Stimulated activated CD4-positive, alpha-beta T cell treated with anti-CD3 and anti-CD28 coated beads, Interleukin-12 subunit alpha, Interleukin-12 subunit beta, amount 100 ng/mL, for 48 hours (primary cell): ENCODE results near the gene RABGAP1L.
"Not testable (repeated sequence)": the region's sequence is repeated elsewhere in the genome, so short reads cannot be mapped to it uniquely, and the experiment has no call there.

Source experiments
- DNase-seq, 3 donors: peaks; one replicate each; pipeline ENCODE4 v3.0.0-alpha.2; 2020; ENCODE audit warnings: low read depth in 2 of 3, low spot score in 1 of 3

RABGAP1L gene

DNA sequence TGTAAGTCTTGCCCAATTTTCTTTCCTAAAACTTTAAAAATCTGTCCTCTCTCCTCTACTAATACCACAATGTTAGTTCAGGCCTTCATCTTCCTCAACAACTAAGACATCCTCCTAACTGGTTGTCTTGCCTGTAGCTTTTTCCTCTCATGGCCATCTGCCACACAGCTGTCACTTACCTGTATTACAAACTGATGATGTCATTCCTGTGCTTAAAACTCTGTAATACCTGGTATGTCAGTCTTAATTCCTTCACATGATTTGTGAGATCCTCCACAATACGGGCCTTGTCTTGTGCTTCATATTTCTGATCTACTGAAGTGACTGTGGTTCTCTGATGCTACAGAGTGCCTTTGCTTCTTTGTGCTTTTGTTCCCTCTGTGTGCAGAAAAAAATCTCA is 854.1 kb downstream of the RABGAP1L start:
- no peak for DNase-seq

DNA sequence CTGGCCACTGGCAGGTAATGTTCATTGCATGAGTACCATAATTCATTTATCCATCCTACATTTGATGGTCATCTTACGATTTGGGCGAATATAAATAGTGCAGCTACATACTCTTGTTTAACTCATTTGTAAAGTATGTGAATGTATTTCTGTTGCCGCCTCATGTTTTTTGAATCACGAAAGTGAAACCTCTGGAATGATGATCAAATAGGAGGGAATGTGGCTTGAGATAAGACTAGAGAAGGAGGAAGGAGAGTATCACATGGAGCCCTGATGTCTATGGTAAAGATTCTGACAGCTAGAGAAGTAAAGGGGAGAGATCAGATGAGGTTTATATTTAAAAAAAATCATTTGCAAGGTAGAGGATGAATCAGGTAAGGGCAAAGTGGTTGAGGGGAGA is 855.9 kb downstream of the RABGAP1L start:
- no peak for DNase-seq

DNA sequence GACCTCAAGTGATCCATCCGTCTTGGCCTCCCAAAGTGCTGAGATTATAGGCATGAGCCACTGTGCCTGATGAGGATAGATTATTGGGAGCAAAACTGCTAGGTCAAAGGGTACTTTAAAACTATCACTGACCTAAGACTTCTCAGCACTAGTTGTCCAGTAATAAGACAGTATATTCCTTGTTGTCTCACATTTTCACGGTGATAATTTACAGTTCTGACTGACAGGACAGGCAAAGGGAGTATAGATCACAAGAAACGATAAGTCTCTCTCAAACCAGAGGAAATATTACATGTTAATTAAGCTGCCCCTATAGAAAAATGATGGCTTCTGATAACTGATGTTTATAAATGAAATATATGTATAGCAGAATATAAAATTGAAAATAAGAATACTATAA is 860.2 kb downstream of the RABGAP1L start:
- DNase-seq: no peak

DNA sequence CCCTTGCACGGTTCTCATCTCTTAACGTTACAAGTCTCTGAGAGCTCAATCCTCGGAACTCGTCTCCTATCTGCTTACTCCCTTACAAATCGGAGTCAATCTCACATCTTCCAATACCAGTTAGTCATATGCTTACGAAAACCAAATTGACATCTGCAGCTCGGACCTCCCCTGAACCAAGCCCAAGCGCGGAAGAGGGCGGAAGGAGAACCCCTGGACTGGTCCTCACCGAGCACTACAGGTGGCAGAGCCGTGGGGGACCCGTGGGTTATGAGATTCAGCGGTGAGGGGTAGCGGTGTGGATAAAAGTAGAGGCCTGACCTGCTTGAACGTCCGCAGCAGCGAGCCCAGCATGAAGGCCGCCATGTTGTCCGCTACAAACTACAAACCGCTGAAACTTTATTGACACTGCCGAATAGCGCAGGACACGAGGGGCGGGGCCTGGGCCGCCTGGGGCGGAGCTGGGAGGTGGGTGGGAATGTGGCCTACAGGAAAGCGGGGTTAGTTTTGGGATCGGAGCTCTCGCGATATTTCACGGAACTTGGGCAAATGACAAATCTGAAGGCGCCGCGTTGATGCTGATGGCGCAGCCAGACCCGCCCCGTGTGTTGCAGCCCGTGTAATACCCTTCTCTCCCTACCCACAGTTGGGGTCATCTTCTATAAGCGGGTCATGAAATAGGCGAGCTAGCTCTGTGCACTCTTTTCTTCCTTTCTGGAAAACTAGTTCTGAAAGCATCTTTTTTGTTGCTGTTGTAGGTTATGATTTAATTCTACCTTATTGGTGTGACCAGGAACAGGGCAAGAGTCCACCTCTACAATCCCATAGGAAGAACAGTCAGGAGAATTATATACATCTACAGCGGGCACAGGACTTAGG is 864.0 kb downstream of the RABGAP1L start, which contains the start of gene MRPS14:
MRPS14 (minus strand) TSS at position 383 of the 879 bp plus-strand sequence; CDS start at position 366, 17 bp downstream.
- peak; percentile 97 to 99 (median 97) for DNase-seq

DNA sequence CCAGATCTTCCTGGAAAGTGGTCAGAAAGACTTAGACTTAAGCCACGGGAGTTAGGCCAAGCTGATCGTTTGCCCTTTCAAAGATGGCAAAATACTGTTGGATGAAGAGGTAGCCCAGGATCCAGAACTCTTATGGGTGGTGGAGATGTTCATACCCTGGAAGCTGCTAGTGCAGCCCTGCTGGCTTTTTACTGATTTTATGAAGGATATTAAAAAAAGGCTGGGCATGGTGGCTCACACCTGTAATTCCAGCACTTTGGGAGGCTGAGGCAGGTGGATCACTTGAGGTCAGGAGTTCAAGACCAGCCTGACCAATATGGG is 864.6 kb downstream of the RABGAP1L start:
- DNase-seq: peak in 1 of 3 donors; percentile 23

DNA sequence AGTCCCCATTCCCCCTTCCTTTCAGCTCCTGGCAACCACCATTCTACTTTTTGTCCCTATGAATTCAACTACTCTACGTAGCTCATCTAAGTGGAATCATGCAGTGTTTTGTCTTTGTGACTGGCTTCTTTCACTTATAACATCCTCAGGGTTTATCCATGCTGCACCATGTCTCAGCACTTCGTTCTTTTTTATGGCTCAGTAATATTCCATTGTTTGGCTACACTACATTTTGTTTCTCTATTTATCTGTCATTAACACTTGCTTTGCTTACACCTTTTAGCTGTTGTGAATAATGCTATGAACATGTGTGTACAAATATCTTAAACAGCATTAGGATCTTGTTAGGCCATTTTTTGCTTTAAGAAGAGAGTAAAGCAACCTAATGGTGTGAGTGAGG is 865.5 kb downstream of the RABGAP1L start:
- no peak for DNase-seq

DNA sequence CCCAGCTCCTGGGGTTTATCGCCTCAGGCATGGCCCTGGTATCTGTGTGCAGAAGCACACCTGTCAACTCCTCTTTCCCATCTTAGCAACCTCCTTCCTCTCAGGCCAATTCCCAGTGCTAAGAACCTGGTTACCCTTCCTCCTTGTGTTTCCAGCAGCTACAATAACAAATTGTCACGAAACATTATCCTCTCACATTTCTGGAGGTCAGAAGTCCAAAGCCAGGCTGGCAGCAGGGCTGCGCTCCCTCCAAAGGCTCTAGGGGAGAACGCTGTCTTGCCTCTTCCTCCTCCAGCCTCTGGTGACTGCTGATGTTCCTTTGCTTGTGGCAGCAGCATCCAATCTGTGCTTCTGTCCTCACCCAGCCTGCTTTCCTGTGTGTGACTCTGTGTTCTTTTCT is 874.6 kb downstream of the RABGAP1L start:
- DNase-seq: no peak

DNA sequence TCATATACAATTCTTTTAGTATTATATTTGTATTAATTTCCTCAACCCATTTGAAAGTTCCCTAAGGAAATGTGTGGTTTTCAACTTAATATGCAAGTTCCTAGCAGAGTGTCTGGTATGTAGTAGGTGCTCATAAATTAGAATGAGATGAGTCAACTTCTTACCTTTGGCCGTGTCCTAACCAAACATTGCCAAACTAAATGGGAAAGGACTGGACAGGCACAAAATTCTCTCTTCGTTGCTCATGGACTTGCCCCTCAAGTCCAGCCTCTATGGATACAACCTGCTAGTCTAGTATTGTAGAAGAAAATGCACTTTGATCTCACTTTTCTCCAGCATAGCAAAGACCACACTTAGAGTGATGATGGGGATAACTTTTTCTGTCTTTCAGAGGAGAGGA is 875.5 kb downstream of the RABGAP1L start:
- DNase-seq: no peak

DNA sequence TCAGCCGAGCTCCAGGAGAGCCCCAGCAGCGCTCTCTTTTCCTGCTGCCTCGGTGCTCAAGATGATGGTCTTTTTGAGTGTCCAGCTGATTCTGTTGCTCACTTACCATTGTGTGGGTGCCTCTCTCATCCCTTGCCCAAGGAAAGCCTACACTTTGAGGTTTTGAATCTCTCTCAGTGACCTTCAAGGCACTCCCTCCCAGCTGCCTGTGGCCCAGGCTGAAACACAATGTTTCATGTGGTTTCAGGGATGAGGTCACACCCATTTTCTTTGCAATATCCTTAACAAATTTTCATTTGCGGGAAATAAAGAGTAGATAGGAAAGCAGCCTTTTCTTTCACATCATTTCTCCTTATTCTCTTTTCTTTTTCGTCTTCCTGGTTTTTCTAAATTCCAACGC is 876.5 kb downstream of the RABGAP1L start:
- no peak for DNase-seq

DNA sequence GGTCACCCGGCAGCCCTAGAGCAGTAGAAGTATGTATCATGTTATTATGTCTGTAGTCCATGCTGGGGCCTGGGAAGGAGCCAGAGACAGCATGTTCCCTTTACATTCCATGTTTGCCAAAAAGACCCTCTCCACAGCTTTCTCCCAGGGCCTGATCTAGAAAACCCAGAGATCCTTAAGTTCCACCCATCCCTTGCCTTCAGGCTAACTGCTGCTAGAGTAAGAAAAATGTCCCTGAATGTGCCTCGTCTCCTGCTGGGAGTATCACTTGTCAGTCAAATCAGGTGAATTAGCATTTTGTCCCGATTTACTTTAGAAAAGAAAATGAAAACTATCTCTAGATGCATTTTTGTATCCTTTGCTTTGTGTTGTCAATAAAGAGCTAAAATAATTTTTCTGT is 877.2 kb downstream of the RABGAP1L start:
- DNase-seq: no peak

DNA sequence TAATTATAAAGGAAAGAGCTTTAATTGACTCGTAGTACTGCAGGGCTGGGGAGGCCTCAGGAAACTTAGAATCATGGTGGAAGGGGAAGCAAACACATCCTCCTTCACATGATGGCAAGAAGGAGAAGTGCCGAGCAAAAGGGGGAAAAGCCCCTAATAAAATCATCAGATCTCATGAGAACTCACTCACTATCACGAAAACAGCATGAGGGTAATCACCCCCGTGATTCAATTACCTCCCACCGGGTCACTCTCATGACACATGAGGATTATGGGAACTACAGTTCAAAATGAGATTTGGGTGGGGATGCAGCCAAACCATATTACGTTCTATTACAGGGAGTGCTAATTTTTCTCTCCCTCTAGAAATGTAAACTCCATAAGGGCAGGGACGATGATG is 878.1 kb downstream of the RABGAP1L start:
- no peak for DNase-seq

DNA sequence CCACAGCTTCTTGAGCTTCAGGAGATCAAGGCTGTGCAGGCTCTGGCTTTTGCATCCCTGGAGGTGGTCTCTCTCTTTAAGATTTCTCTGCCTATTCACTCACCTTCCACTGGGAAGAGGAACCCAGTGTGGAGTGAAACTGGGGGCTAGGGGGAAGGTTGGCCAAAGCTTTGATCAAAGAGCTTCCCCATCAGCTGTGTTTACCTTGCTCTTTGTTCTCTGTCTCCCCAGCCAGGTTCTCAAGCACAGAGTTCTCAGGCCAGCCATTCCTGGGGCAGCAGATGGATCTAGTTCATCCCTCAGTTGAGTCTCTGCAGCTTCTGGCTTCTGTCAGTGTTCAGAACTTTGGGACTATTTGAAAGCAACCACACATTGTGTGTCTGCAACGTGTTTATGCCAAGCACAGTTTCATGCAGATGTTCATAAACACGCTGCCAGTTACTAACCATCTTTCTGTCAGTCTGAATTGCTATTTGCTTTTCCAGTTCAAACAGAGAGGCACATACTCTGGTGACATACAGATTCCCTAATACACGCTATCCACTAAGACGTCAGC is 881.1 kb downstream of the RABGAP1L start:
- DNase-seq: no peak

DNA sequence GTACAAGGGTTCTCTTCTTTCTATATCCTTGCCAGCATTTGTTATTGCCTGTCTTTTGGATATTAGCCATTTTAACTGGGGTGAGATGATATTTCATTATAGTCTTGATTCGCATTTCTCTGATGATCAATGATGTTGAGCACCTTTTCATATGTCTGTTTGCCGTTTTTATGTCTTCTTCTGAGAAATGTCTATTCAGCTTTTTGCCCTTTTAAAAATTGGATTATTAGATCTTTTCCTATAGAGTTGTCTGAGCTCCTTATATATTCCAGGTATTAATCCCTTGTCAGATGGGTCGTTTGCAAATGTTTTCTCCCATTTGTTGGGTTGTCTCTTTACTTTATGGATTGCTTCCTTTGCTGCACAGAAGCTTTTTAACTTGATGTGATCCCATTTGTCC is 883.3 kb downstream of the RABGAP1L start:
- DNase-seq: no peak

DNA sequence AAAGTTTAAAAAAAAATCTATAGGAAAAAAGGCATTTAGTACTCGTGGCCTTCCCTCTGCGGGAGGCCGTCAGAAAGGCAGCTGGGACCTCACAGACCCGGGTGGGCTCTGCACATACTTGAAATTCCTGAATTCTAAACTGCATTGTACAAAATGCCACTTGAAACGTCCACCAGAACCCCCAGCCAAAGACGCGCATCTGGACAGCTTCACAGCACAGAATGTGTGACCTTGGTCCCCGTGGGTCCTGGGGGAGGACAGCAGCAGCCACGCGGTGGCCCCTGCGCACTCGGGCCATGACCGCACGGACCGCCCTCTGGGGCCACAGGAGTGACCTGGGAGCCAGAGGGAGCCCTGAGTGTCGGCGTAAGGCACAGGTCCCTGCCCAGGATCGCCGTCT is 884.5 kb downstream of the RABGAP1L start:
- no peak for DNase-seq

DNA sequence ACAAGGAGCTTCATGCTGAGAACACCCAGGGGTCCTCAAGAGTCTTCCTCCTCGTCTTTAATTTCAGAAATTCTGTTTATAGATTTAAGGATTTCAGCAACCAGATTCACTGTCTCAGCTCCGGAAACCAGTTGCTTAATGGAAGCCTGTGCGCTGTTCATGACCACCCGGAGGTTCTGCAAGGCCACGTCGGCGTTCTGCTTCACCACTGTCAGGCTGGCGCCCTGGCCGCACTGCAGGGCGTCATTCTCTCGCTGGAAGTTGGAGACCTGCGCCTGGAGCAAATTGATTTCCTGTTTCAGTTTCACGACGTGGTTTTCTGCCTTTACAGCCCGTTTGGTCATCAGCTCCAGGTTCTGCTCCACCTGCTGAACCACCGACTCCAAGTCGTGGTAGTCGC is 885.3 kb downstream of the RABGAP1L start:
- DNase-seq: not testable (repeated sequence)
